Measurements from ENCODE around the gene RNF220. TPM values are rescaled to one million over a fixed set of nuclear protein-coding genes. Genes with fewer than 3 reads are reported as not detected.
"Not testable (repeated sequence)": the region's sequence is repeated elsewhere in the genome, so short reads cannot be mapped to it uniquely, and the experiment has no call there.

Gene RNF220
- total RNA-seq, 1 donor from 2014 or later = 22.9 TPM

DNA sequence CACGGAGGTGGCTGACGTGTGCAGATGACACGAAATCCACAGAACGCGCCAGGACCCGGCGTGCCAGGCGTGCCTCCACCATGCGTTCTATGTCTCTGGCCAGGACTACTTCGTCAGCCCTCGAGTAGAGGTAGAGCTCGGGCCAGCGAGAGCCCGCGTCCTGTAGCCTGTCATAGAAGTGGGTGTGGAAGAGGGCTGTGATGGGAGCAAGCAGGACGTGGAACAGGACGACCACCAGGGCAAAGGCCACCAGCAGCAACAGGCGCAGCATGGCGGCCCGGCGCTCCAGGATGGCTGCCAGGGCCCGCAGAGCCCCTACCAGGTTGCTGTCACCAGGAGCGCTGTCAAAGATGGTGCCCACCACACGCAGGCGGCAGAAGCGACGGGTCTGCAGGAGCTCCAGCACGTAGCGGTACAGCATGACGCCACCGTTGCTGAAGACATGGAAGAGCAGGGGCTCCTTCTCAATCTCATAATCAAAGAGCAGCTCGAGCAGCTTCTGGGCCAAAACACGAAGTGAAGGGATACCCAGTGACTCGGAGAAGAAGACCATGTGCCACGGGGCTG, 249.6 kb downstream of the RNF220 start:
- no peak for DNase-seq

DNA sequence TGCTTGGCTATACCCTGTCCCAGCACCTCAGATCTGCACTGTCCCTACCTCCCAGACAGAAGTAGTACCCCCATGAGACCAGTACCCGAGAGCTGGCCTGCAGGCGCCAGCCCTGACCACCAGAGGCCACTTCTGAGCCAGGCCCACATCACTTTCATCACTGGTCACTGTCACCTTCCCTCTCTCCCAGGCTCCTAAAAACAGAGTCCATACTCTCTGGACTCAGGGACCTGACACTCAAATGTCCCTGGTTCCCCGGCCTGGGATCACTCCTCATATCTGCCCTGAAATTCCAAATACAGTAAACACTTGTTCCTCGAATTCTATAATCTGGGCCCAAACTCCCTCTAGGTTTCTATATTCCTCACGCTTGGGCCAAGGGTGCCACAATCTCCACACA, 250.6 kb downstream of the RNF220 start:
- DNase-seq = no peak

DNA sequence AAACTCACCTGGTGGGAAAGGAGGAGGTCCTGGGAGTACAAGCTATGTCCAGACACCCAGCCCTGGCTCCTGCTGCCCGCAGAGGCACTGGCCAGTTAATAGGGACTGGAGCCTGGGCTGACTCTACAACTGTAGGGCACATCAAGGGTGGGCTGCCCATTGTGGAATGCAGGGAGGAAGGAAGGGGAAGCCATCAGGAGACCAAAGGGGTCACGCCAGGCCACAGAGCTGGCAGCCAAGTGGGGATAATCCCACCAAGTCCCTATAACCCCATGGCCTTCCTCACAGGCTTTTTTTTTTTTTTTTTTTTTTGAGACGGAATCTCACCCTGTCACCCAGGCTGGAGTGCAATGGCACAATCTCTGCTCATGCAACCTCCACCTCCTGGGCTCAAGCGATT, 254.5 kb downstream of the RNF220 start:
- no peak for DNase-seq

DNA sequence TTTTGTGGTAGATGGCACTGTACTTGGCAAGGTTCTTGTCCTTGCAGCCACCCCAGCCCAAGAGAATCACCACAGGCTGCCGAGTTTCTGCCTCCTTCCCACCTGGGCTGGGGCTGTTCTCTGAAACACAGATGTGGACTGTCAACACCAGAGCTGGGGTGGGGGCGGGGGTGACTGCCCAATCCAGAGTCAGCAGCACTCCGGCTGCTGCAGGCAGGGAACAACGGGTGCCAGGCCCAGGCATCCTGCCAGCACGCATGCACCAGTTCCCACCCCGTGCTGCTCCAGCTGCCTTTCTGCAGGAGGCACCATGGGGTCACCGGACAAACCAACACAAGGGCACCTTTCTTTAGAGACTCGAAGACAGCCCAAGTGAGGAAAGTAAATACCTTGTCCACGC, 255.1 kb downstream of the RNF220 start:
- DNase-seq = no peak

DNA sequence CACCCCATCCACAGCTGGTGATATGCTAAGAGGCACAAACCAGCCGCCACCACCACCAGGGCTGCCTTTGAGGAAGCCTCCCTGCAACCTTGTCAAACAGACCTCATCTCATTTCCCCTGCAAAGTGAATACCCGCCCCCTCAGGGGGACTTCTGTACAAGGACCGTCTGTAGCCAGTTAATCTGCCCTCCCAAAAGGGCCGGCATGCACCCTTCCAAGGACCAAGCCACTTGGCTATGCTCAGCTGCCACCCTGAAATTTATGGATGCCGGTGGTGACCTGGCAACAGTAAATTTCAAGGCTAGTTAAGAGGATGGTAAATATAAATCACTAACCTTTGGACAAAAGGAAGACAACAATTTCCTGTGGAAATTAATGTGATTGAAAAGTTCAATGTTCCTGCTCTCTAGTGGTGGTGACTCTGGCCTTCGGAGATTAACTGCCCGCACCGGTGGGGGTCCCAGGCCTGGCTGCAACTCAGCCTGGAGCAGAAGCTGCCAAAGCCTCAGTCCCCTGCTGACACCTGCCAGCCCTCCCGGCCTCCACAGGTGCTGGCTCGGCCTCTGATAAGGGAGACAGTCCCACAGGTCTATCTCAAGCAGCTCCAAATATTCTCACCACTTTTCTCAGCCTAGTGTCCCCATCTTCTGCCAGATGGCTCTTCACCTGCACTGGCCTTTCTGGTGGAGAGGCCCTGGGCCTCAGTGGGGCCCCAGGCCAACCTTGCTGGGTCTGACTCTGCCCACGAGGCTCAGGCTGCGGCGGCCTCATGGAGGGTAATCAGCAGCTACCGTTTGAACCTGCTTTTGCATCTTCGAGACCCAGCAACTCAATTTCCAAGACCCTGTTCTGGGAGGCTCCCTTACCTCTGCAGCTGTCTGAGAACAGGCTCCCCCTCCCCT, 257.0 kb downstream of the RNF220 start:
- no peak for DNase-seq

DNA sequence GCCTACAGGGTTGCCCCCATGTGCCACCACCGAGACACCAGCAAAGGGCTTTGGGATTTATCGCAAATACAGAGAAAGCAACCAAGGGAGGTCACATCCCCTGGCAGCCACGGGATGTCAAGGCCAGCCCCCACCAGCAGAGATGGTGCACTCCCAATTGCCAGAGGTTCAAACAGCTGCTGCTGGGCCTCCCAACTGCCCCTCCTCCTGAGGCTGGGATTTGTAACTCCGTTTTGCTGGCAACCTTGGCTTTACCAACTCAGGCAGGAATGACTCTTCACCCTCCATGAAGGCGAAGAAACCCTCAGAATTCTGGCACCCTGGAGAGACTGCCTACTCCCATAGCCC, 257.6 kb downstream of the RNF220 start:
- no peak for DNase-seq

DNA sequence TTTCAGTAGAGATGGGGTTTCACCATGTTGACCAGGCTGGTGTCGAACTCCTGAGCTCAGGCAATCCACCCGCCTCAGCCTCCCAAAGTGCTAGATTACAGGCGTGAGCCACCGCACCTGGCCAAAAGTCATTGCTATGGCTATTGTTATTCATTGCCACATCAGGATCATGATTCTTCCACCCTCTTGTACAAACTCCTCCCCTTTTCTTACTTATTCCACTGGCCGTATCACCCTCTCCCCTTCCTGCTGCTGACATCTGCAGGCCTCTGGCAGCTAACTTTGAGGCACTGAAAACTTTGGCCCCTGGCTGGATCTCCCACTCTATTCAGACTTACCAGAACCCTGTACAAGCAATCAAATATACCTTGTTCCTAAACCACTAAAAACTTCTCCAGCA, 258.4 kb downstream of the RNF220 start:
- DNase-seq = no peak

DNA sequence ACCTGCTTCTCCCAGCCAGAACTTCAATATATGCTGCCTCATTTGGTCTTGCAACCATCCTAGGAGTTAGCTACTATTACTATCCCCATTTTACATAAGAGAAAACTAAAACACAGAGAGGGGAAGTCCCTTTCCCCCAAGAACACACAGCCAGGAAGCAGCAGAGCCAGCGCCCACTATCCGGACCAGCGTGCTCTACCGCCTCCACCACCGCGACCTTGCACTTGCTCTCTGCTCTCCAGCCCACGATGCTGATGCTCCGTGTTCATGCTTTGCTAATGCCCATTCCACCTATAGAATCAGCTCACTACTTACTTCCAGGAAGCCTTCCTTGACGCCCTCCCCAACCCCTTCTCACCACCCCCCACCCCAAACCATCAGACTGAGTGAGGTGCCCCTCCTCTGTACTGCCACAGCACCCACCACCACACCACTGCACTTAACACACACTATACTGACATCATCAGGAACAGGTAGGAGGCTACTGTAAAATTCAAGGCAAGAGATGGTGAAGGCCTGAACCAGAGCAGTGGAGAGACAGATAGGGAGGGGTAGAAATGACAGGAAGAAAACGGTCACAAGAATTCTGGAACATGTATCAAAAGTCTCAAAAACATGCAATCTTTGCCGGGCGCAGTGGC, 259.8 kb downstream of the RNF220 start:
- DNase-seq = no peak

DNA sequence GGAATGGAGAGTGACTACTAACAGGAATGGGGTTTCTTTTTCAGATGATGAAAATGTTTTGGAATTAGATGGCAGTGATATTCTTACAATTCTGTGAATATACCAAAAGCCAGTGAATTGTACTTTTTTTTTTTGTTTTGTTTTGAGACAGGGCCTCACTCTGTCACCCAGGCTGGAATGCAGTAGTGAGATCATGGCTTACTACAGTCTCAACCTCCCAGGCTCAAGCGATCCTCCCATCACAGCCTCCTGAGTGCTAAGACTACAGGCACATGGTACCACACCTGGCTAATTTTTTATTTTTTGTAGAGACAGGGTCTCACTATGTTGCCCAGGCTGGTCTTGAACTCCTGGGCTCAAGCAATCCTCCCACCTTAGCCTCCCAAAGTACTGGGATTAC, 261.7 kb downstream of the RNF220 start:
- DNase-seq = not testable (repeated sequence)

DNA sequence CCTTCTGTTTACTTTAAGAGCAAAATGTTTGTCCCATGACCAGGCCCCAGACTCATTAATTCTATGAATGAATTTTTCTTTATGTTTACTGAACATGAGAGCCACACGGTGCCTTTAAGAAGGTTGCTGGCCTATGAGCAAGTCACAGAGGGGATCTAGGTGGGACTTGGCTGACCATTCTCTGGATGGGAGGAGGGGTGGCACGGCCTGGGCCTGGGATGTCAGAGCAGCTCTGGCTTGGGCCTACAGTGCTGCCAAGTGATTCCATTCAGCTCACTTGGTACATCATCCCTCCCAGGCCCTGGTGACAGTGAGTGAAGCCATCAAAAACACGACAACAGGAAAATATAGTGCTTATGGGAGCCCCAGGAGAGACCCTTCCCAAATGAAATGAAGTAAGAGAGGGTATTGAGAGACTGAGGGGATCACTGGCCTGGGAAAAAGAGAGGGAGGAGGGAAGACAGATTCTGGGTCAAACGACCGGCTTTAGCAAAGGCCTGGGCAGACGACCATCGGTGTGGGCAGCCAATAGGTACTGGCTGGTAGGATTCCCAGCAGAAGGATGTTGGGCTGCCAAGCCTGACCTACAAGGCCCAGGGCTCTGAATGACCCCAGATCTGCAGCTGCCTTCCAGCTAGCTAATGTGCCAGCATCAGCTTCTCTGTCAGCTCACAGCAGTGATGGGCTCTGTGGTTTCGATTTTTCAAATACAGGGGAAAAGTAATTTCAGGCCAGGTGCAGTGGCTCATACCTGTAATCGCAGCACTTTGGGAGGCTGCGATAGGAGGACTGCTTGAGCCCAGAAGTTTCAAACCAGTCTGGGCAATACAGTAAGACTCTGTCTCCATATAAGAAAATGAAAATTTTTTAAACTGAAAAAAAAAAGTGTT, 265.9 kb downstream of the RNF220 start:
- DNase-seq = no peak

DNA sequence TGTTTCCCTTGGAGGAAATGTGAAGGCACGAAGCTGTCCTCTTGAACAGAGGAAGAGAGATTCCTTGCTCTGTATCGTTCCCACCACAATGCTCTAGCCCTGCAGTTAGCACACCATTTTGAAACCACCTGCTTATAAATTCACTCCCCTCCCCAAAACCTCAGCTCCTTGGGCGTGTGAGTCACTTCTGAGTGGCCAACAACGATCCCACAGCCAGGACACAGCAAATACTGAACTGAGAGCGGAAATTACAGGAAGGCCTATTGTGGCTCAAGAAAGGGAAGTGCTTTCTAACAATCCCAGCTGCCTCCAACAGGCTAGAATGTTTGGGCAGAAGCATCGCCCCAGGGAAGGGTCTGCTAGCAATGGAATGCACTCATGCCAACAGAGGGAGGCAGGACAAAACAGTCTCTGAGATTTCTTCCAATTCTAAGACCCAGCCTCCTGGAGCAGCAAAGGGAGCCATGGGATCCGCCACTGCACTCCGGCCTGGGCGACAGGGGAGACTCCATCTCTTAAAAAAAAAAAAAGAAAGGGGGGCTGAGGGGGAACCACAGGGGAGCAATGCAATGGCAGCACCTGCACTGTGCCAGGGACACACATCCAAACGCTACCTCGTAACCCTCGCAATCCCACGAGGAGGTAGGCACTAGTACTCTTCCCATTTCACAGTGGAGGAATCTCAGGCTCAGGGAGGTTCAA, 267.4 kb downstream of the RNF220 start:
- no peak for DNase-seq

DNA sequence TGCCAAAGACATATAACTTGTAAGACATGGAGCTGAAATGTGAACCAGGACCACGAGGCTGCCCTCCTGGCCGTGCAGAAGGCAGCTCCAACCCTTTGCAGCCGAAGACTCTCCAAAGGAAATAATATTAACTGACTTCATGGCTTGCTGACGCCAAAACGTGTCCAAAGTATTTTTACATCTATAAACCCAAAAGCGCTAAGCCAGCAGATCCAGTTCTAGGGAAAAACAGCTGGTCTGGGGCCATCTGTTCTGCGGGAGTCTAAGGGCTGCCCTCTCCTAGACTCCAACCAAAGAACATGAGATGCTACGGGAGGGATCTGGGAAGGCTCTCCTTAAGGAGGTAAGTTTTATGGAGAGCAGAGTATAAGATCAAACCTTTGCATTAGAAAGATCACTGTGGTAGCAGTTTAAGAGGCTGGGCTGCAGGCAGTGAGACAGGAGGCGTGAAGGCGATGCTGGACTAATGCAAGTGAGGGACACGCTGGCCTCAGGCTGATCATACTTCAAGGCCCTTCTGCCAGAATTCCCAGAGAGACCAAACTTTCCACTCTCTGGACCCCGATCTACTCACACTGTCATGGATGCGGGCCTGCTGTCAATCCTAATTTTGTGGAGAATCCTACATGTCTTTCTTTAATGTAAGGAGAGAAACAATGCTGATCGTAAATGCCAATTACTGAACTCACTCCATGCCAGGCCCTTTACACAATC, 268.1 kb downstream of the RNF220 start:
- DNase-seq = no peak

DNA sequence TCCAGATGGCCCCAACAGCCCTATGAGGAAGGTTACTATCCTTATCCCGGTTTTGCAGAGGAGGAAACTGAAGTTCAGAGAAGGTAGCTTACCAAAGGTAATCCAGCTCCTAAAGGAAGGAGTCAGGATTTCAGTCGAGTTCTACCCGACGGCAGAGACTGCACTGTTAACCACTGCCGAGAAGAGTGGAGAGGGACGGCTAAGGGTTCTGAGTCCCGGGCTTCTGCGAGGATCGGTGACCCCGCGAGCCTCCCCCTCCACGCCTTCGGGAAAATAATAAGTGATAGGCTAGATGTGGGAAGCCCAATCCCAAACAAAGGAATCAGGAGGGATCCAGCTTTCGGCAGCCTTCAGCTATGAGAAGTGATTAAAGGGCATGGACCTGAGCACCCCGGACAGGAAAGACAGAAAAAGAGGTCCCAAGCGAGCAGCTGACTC, 268.6 kb downstream of the RNF220 start:
- DNase-seq = no peak

DNA sequence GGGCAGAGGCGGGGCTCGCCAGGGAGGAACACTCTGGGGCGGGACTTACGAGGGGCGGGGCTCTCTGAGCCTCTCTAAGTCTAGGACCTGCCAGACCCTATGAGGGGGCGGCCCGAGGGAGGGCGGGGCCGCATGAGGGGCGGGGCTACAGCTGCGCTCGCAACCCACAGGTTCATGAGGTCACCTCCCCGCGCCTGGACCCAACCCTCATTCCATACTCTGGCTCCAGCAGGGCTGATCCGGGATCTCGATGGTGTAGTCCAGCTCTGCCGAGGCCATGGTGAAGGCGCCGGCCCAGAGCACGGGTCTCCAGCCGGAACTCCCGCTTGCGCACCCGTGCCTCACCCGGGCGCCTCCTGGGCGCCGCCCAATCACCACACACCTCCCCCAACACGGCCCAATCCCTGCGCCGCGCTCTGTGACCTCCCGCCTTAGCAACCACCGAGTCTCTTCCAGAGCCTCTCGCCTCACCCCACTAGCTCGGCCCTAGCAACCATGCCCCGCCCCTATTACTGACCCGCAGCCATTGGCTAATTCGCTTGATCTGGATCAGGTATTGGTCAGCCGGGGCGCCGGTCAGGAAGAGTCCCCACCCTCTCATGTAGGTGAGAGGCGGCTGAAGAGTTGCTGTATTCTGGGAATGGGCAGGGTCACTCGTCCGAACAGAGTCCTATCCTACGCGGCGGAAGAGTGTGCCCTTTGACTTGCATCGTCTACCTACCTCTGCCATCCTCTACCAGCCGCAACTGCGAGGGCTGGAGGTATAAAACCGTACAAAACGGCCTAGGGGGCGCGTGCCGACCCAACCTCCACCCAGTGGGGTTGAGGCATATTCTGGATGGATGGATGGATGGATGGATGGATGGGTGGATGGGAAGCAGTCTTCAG, 269.3 kb downstream of the RNF220 start, which contains the start of the genes ARMH1 and TMEM53:
TSS of gene ARMH1 (plus strand) at position 602 of the 888 bp plus-strand sequence. CDS start 14,984 bp downstream, outside the sequence.
TSS of gene TMEM53 (minus strand) at position 369 of the 888 bp plus-strand sequence. CDS start at position 279, 90 bp downstream.
- DNase-seq = peak; percentile 95

DNA sequence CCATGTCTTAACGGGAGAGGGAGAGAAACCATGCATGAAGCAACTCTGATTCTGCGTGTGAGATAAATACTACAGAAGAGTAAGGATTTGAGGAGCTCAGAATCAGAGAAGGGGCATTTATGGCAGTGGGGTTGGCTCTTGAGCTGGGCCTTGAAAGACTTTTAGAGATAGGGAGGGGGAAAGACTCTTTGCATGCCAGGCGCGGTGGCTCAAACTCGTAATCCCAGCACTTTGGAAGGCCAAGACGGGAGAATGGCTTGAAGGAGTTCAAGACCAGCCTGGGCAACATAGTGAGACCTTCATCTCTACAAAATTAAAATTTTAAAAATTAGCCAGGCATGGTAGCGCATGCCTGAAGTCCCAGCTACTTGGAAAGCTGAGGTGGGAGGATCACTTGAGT, 270.1 kb downstream of the RNF220 start:
- no peak for DNase-seq

DNA sequence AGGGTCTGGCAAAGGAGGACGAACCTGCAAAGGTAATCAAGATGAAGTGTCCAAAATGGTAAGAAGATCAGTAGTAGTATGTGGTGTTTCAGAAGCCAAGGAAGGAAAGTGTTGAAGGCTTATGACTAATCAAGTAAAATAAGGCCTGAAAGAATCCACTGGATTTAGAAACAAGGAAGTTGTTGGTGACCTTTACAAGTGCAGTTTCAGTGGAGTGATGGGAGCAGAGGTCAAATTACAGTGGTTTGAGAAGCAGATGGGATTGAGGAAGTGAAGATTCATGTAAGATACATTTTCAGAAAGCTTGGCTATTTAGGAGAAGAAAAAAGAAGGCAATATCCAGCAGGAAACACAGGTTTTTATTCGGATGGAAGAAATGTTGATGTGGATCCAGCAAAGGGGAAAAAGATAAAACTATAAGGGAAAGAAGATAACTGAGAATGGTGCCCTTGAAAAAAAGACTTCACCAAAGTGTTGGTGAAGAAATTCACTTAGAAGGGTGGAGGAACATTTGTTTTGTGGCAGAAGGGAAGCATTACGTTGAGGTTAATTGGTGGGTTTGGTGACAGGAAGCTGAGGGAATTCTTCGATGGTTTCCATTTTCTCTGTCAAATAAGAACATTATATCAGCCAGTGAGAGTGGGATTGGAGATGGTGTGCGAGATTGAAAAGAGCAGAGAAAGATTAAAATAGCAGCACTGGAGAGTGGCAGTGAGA, 271.6 kb downstream of the RNF220 start:
- DNase-seq = peak; percentile 14

DNA sequence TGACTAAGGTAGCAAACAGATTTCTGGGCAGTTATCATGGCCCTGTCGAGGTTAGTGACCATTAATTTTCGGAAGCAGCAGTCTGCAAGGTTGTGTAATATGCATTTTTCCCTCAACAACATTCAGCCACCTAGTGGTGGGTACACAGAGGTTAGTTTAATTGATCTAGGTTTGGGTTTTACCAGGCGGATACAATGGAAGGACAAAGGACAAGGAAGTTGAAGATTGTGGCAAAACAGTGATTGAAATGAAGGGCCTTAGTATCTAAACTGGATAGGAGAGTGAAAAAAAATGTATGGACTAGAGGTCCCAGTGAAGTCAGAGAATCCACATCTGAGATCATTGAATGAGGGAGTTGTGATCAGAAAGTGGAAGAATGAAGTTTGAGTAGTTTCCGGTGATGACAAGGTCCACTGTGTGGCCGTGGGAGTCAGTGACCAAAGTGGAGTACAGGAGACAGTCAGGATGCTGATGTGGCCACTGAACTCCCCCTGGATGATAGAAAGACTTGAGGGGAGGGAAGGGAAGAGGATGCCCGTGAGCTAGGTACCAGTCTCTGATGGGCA, 272.2 kb downstream of the RNF220 start:
- DNase-seq = no peak

DNA sequence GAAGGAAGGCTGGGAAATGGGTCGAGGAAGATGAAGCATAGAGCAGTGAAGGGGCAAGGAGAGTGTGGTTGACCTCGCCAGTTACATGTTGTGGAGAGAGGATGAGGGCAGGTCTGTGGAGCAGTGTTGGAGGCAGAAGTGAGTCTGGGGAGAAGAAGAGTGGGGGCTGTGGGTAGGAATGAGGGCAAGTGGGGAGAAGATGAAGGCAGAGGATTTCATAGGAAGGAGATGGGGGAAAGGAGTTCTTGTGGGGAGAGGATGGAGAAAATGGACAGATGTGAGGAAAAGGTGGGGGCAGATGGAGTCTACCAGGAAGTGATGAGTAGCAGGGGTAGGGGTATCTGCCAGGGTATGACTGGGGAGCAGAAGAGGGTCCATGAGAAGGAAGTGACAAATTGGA, 273.1 kb downstream of the RNF220 start:
- no peak for DNase-seq

DNA sequence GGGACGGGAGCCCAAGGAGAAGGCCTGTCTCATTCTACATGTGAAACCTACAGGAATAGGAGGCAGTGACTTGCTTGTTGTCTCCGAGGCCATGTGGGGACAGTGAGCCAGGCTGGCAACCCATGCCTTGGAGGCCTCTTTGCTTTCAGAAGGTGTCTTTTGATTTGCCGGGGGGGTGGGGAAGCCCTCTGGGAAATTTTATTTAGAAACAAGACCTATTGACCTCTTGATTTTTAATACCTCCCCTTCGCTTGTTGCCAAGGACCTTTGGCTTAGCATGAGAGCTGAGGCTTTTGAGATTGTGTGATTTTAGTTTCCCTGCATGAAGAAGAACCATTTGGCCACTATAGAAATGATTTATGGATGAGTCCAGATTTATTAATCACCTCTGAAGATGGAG, 273.6 kb downstream of the RNF220 start:
- no peak for DNase-seq
